T-helper 22 cell (primary cell): ENCODE measurements around the gene IQGAP3.
A peak's percentile ranks its signal among the peaks of the same experiment; 100 is the strongest.
"Not testable (repeated sequence)": the region's sequence is repeated elsewhere in the genome, so short reads cannot be mapped to it uniquely, and the experiment has no call there.

Experiments used
- DNase-seq: peaks from one replicate; pipeline ENCODE4 v3.0.0-alpha.2; 2020; ENCODE audit warnings: low read depth

Gene IQGAP3

GRCh38 chr1:156571919-156572662, at the start of gene IQGAP3:
TSS of gene IQGAP3 (minus strand) at chr1:156572565. CDS start at chr1:156572529, 36 bp downstream.
- peak; percentile 64 for DNase-seq

DNA sequence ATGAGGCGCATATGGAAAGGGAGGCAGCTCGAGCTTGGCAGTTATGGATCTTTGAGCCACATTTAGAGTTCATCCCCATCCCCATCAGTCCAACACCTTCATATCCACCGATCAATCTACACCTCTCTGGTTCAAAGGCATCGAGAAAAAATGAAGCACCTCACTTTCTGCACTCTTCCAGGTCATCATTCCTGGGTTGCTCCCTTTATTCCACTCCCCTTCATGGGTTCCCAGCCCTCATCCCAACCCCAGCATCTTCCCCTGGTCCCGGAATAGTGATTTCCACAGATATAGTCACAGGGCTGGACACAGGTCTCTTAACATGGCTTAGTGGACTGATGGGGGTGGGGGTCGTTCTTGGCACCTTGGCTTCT, 47.2 kb upstream of the IQGAP3 start:
- DNase-seq: no peak

DNA sequence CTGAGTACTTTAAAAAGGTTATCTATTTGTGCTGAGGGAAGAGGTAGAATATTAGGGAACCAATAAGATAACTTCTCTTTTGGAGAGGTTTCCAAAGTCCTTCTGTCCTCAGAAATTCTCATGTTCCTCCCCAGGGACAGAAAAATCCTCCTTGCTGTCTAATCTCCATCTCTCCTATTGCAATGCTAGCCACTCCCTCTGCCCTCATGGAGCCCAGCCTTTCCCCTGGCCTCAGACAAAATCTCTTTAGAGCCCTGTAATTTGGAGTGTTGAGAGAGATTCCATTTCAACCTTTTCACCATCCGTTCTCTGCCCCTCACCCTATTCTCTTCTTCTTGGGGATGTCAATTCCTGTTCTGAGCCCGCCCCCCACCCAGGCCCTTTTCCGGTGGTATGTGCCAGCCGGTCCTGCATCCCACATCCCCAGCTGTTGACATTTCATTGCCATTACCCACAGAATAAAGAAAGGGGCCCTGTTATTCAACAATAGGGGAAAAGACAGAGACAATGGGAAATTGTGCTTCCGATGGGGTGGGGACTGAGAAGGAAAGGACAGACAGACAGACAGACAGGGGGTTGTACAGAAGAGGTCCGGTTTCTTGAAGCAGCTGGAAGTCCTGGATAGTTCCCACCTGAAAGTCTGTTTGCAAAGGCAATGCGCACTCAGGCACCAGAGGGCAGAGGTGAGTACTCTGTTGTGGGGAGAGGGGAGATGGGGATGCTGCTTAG, 46.7 kb upstream of the IQGAP3 start, which contains the start of gene HAPLN2:
Gene HAPLN2, plus strand, starts transcription at position 563 of the 729 bp plus-strand sequence. CDS start 4,076 bp downstream, outside the sequence.
- DNase-seq: no peak

DNA sequence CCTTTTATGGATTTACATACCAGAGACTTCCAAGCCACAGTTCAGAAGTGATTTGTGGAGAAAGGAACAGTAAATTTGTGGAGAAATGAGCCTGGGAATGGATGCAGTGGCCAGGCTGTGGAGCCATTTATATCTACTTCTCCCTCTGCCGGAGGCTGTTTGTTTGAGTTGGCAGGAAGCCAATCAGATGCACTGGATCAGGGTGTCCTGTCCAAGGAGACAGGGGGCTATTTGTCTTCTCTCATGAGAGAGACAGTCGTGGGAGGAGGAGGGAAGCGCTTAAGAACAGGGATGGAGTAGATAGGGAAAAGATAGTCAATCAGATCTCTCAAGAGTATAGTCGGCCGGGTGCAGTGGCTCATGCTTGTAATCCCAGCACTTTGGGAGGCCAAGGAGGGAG, 44.1 kb upstream of the IQGAP3 start:
- no peak for DNase-seq

DNA sequence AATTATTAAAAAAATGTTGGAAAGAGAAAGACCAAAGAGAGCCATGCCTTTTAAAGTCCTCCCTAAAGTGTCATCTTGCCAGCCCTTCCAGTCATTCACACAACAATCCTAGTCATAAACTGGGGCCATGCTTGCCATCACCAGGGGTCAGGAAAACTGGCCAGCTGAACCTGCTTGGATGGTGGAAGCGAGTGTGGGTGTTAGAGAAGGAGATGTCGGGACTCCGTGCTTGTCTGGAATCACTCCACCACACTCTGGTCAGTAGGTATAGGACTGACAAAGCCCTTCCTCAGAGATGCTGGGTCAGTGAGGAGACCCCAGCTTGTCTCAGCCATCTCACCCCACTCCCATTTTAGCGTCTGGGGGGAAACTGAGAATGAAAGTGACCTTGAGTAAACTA, 43.6 kb upstream of the IQGAP3 start:
- DNase-seq: no peak

DNA sequence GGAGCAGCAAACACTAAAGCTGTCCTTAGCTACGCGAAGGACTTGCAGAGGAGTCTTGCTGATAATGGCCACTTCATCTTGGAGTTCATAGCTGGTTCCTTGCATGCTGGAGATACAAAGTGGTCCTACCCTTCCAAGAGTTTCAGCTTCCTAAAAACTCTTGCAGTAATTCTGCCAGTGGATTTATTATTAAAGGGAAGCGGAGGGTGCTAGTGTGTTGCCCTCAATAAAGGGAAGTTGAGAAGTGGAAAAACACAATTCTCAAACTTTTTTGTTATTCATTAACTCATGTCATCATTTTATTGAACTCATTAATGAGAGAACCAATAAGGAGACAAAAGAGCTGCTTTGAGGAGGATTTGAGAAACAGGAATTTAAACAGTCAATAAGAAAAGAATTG, 40.3 kb upstream of the IQGAP3 start:
- no peak for DNase-seq

DNA sequence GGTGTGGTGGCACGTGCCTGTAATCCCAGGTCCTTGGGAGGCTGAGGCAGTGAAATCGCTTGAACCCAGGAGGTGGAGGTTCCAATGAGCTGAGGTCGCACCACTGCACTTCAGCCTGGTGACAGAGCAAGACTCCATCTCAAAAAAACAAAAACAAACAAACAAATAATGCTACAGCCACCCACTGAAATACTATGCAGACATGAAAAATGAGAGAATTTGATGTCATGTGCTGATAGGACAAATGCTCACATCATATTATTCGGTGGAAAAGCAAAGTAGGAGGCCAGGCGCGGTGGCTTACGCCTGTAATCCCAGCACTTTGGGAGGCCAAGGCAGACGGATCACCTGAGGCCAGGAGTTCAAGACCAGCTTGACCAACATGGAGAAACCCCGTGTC, 37.7 kb upstream of the IQGAP3 start:
- not testable (repeated sequence) for DNase-seq

DNA sequence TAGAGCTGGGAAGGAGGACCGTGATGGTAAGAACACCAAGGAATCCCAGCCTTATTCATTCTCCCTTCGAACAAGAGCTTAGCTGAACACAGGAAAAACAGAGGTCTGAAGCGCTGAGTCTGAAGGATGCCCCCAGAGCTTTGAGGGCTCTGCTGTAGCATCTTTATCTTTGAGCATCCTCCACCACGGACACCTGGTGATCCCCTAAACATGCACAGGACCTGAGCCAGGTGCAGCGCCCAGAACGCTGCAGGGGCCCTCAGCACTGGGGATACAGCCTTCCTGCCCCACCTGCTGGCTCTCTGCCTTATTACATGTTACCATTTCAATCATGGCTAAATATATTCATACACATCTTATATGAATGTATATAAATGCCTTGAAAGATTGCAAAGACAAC, 36.6 kb upstream of the IQGAP3 start:
- peak; percentile 19 for DNase-seq

- peak; percentile 32 for DNase-seq
Measured at GRCh38 chr1:156608036-156608674, 35.8 kb upstream of the IQGAP3 start.

GRCh38 chr1:156607344-156607743, 35.0 kb upstream of the IQGAP3 start:
- DNase-seq: not testable (repeated sequence)

- no peak for DNase-seq
Measured at GRCh38 chr1:156602557-156602993, 30.2 kb upstream of the IQGAP3 start.

GRCh38 chr1:156601892-156602291, 29.5 kb upstream of the IQGAP3 start:
- no peak for DNase-seq

- DNase-seq: peak; percentile 62
Measured at GRCh38 chr1:156601122-156601830, 28.9 kb upstream of the IQGAP3 start, which contains the start of gene GPATCH4. TSS of gene GPATCH4 (minus strand) at chr1:156601479.

GRCh38 chr1:156600733-156601121, 28.4 kb upstream of the IQGAP3 start:
- no peak for DNase-seq

DNA sequence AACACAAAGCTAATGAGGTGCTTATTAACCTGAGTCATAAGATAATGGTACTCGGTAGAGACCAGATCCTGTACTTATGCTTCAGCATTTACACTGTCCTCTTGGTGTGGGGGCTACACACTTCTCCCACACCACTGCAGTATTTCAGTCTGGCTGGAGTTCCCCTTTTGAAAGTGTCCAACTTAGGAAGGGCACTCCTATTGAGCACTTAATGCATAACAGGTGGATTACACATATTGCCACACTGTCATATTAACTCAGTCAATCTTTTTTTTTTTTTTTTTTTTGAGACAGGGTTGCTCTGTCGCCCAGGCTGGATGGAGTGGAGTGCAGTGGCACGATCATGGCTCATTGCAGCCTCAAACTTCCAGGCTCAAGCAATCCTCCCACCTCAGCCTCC, 27.4 kb upstream of the IQGAP3 start:
- no peak for DNase-seq

DNA sequence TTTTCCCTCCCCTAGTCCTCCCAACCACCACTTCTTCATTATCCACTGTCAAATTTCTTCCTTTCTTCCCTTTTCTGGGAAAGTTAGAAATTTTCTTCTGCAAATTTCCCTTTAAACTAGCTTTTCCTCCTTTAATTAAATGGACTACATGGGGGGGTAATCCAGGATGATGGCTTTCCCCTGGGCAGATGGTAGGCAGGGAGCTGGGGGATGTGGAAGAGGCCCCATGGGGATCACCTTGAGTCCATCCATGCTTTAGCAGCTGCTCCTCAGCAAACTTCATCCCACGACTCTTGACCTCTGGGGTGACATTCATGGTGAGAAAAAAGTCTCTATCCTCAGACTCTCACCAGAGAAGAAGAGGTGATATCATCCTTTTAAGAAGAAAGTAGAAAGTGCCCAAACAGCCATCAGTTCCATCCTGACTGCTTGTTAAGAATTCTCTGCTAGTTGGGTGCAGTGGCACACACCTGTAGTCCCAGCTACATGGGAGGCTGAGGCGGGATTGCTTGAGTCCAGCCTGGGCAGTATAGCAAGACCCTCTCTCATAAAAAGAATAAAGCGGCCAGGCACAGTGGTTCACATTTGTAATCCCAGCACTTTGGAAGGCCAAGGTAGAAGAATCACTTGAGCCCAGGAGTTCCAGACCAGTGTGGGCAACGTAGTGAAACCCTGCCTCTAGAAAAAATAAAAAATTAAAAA, 26.5 kb upstream of the IQGAP3 start:
- DNase-seq: no peak

GRCh38 chr1:156598125-156598524, 25.8 kb upstream of the IQGAP3 start:
- DNase-seq: no peak

DNA sequence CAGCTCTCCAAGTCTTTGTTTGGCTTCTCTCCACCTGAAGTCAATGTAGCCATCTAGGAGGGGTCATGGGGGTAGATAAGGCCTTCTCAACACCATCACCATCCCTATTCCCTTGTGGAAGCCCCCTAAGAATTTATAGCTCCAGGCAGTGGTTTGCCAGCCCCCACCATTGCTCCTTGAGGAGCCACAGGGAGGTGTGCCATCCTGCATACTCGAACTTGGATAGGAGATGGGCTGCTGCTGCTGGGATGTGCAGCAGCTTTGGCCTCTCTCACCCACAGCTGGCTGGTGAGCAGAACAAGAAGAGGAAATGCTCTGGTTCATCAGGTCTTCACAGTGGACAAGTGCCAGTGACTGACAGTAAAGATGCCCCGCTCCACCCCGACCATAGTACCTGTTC, 24.1 kb upstream of the IQGAP3 start:
- no peak for DNase-seq

- no peak for DNase-seq
Measured at GRCh38 chr1:156595016-156595415, 22.7 kb upstream of the IQGAP3 start.

DNA sequence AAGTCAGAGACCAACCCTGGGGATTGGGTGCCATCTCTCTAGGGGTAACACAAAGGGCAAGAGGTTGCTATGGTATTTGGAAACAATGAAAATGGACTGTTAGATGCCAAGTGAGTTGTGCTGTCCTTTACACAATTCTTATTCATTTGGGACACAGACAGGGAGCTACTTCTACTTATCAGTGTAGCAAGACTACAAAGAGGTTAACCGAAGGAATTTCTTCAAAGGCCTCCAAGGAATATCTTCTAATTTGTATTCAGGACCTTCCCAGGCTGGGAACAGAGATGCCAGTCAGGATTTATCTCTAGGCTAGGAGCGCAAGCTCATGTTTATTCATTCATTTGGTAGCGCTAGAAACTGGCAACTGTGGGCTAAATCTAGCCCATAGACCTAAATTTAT, 21.8 kb upstream of the IQGAP3 start:
- no peak for DNase-seq

DNA sequence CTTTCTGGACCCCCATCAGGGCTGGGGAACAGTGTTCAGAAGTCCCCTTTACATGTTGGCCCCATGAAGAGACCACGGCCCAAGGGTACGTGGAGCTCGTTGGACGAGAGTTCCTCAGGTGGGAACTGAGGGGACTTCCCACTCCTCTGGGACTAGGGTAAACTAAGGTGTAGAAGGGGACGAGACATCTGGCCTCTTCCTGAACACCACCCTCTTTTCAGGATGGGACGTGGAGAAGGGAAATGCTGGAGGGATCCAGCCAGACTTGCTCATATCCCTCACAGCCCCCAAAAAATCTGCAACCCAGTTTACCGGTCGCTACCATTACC, 21.3 kb upstream of the IQGAP3 start:
- DNase-seq: no peak
